ENCODE measurements around the gene LECT2. TPM values are rescaled to one million over a fixed set of nuclear protein-coding genes. Genes with fewer than 3 reads are reported as not detected.

LECT2 gene
- total RNA-seq, 1 experiment from 2014 or later, result not detected

DNA sequence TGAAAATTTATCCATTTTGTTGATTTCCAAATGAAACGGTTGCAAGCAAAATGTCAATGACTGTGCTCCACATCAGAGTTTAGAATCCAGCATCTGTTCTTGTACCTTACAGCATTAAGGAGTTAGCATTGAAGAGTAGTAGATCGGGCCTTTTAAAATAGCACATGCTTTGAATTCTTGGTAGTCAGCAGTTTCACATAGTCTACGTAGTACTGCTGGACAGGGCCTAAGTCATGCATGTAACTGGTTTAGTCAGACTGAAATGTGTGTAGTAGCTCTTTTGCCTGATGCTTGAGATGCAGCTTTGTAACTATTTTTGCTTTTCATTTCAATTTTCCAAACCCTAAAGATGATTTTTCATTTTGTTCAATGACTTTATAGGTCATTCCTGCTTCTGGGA lies 19.8 kb downstream of the LECT2 start:
- Histone ChIP-seq H3K36me3 (ENCODE audit: low read depth, low read length) (no peaks in the 10 kb centered on the region), H3K4me1 (ENCODE audit: insufficient read depth, low read length) (peaks cover 4% of the 10 kb centered on the region; the same call in 1 of the 2 replicates), H3K79me2 (ENCODE audit: low read length) (no peaks in the 10 kb centered on the region), H3K27me3 (ENCODE audit: low read length) (0 out of 2 replicates have a peak, but pooled peaks cover 4% of the 10 kb centered on the region), H2AFZ (ENCODE audit: low read length) (no peak overlapping the region), H3K9me3 (ENCODE audit: low read length) (no peaks in the 10 kb centered on the region), H3K9ac (ENCODE audit: low read length) (no peak overlapping the region), H3K4me2 (ENCODE audit: low read length) (no peak overlapping the region), H3K27ac (ENCODE audit: low read length) (no peak overlapping the region), H3K9me2 (replicated peaks; ENCODE audit: low read length) (no peaks in the 10 kb centered on the region), H4K20me1 (ENCODE audit: low read length) (no peaks in the 10 kb centered on the region), H3K4me3 (ENCODE audit: low read length) (no peak overlapping the region), H3F3A (ENCODE audit: low read length, unreplicated experiment) (no peaks in the 10 kb centered on the region)
- ATAC-seq (no peak), DNase-seq (no peak)
- CTCF ChIA-PET, result no interaction called here
- no TSS peak for BruUV-seq (replicated peaks)
- intact Hi-C loops (cut with micrococcal nuclease), result no loop called here
- POLR2A ChIA-PET (ENCODE audit: unreplicated experiment), result no interaction called here
- TF ChIP-seq, protein P1, sequence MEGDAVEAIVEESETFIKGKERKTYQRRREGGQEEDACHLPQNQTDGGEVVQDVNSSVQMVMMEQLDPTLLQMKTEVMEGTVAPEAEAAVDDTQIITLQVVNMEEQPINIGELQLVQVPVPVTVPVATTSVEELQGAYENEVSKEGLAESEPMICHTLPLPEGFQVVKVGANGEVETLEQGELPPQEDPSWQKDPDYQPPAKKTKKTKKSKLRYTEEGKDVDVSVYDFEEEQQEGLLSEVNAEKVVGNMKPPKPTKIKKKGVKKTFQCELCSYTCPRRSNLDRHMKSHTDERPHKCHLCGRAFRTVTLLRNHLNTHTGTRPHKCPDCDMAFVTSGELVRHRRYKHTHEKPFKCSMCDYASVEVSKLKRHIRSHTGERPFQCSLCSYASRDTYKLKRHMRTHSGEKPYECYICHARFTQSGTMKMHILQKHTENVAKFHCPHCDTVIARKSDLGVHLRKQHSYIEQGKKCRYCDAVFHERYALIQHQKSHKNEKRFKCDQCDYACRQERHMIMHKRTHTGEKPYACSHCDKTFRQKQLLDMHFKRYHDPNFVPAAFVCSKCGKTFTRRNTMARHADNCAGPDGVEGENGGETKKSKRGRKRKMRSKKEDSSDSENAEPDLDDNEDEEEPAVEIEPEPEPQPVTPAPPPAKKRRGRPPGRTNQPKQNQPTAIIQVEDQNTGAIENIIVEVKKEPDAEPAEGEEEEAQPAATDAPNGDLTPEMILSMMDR (conservative IDR thresholded peaks at IDR 0.05; ENCODE audit: low read depth, low read length), result no peak
- no peak for TF ChIP-seq EZH2phosphoT487 (IDR thresholded peaks at IDR 0.05; ENCODE audit: borderline replicate concordance, low read length)
- no peak for TF ChIP-seq EZH2 (IDR thresholded peaks at IDR 0.05; ENCODE audit: low read length, unreplicated experiment)

GRCh38 chr5:135930949-135931295 lies 23.9 kb downstream of the LECT2 start:
- H3K79me2 ChIP-seq (ENCODE audit: low read length), result no peaks in the 10 kb centered on the region
- CTCF ChIA-PET, result no interaction called here
- no peak for TF ChIP-seq EZH2 (IDR thresholded peaks at IDR 0.05; ENCODE audit: low read length, unreplicated experiment)
- TF ChIP-seq, protein P1 (conservative IDR thresholded peaks at IDR 0.05; ENCODE audit: low read depth, low read length), result no peak
- no peak for TF ChIP-seq EZH2phosphoT487 (IDR thresholded peaks at IDR 0.05; ENCODE audit: borderline replicate concordance, low read length)
- H3K36me3 ChIP-seq (ENCODE audit: low read depth, low read length), result no peaks in the 10 kb centered on the region
- no peaks in the 10 kb centered on the region for H3F3A ChIP-seq (ENCODE audit: low read length, unreplicated experiment)
- H3K9ac ChIP-seq (ENCODE audit: low read length), result no peak overlapping the region
- no TSS peak for BruUV-seq (replicated peaks)
- H3K27me3 ChIP-seq (ENCODE audit: low read length), result 0 out of 2 replicates have a peak, but pooled peaks cover 6% of the 10 kb centered on the region
- no peak overlapping the region for H3K27ac ChIP-seq (ENCODE audit: low read length)
- DNase-seq (no peak), ATAC-seq (no peak)
- H2AFZ ChIP-seq (ENCODE audit: low read length), result no peak overlapping the region
- H3K4me1 ChIP-seq (ENCODE audit: insufficient read depth, low read length), result peaks cover 4% of the 10 kb centered on the region; the same call in 1 of the 2 replicates
- no peaks in the 10 kb centered on the region for H3K9me3 ChIP-seq (ENCODE audit: low read length)
- H3K4me3 ChIP-seq (ENCODE audit: low read length), result no peak overlapping the region
- H4K20me1 ChIP-seq (ENCODE audit: low read length), result no peaks in the 10 kb centered on the region
- no peak overlapping the region for H3K4me2 ChIP-seq (ENCODE audit: low read length)
- no peaks in the 10 kb centered on the region for H3K9me2 ChIP-seq (replicated peaks; ENCODE audit: low read length)
- intact Hi-C loops (cut with micrococcal nuclease), result no loop called here
- POLR2A ChIA-PET (ENCODE audit: unreplicated experiment), result no interaction called here

DNA sequence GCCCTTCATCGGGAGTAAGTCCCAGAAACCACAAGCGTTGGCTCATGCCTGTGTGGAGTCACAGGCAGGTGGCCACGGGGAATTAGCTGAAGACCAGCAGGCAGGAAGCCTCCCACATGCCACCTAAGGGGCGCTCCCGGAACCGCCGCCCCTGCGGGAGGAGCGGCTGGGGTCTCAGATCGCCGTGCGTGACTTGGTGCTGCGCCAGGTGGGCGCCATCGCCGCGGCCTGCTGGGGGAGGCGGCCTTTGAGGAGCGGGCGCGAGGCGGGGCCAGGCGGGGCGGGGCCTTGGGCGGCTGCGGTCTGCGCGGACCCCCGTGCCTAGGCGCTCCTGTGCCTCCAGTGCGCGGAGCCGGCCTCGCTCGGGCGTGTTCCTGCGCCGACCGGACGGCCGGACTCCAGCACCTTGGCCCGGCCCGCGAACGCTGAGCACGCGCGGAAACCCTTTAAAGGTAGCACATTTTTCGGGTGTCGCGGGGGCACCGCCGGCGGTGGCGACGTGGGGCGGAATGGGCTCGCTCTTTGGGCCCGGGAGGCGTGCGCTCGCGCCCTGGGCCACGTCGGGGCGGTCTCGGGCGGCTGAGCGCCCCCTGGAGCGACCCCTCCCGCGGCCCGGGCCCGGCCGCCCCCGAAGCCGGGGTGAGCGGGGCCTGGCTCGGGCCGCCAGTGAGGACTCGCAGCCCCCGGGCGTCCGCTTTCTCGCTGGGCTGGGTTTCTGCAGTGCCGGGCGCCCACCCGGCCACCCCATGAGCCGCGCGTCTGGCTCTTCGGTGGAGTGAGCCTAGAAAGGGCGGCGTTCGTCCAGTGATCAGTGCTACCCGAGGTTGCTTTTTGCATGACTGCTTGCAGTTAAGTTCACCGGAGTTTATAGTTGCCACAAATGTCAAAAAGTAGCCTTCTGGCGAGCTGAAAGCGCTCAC lies 24.5 kb downstream of the LECT2 start:
- POLR2A ChIA-PET (ENCODE audit: unreplicated experiment), result no interaction called here
- no peak overlapping the region for H3K4me2 ChIP-seq (ENCODE audit: low read length)
- TF ChIP-seq EZH2 (IDR thresholded peaks at IDR 0.05; ENCODE audit: low read length, unreplicated experiment), result no peak
- TF ChIP-seq, protein P1 (conservative IDR thresholded peaks at IDR 0.05; ENCODE audit: low read depth, low read length), result no peak
- ATAC-seq (no peak), DNase-seq (no peak)
- no TSS peak for BruUV-seq (replicated peaks)
- no peak overlapping the region for H3K4me3 ChIP-seq (ENCODE audit: low read length)
- no peaks in the 10 kb centered on the region; the same call in 1 of the 2 replicates for H3K4me1 ChIP-seq (ENCODE audit: insufficient read depth, low read length)
- H2AFZ ChIP-seq (ENCODE audit: low read length), result no peak overlapping the region
- 0 out of 2 replicates have a peak, but pooled peaks cover 6% of the 10 kb centered on the region for H3K27me3 ChIP-seq (ENCODE audit: low read length)
- CTCF ChIA-PET, result no interaction called here
- H3K79me2 ChIP-seq (ENCODE audit: low read length), result no peaks in the 10 kb centered on the region
- H3K9me2 ChIP-seq (replicated peaks; ENCODE audit: low read length), result no peaks in the 10 kb centered on the region
- H3K9ac ChIP-seq (ENCODE audit: low read length), result no peak overlapping the region
- no peaks in the 10 kb centered on the region for H3K36me3 ChIP-seq (ENCODE audit: low read depth, low read length)
- H3K27ac ChIP-seq (ENCODE audit: low read length), result no peak overlapping the region
- intact Hi-C loops (cut with micrococcal nuclease), result no loop called here
- no peaks in the 10 kb centered on the region for H3F3A ChIP-seq (ENCODE audit: low read length, unreplicated experiment)
- H3K9me3 ChIP-seq (ENCODE audit: low read length), result no peaks in the 10 kb centered on the region
- H4K20me1 ChIP-seq (ENCODE audit: low read length), result no peaks in the 10 kb centered on the region

Data from PC-3 (cell line).